AG04449 (cell line): ENCODE data around the gene ZNF483.
"Not testable (repeated sequence)": the region's sequence is repeated elsewhere in the genome, so short reads cannot be mapped to it uniquely, and the experiment has no call there.

ENCODE experiments used
- CTCF ChIA-PET: fragments of 350-600 bp; formaldehyde crosslinking; extraction: SDS; loops from one replicate; lab custom pipeline; 2021; ENCODE audit warnings: antibody characterized with exemption; lab: Yijun Ruan, JAX
- POLR2A ChIA-PET: fragments of 400-600, 350-600 bp; formaldehyde crosslinking; extraction: SDS; loops from one replicate; lab custom pipeline; 2020; ENCODE audit warnings: antibody characterized with exemption, inconsistent platforms; lab: Yijun Ruan, JAX
- DNase-seq: peaks from one replicate; pipeline ENCODE4 v3.0.0-alpha.2; 2010; ENCODE audit warnings: low read depth, low spot score
- H3K4me3 ChIP-seq: 2 replicates; pipeline ENCODE4 v1.5.1; 2011; ENCODE audit warnings: low read depth, mild to moderate bottlenecking, control low read depth, low read length
- CTCF ChIP-seq: IDR thresholded peaks from one replicate; pipeline ENCODE4 v1.5.1; 2011; ENCODE audit warnings: mild to moderate bottlenecking, moderate library complexity, low read length, control low read depth, inconsistent platforms; ENCODE audit not compliant: insufficient read depth; ENCODE audit errors: missing control alignments

Gene ZNF483

GRCh38 chr9:111529787-111530186, 4.8 kb downstream of the ZNF483 start:
- ChIA-PET CTCF (interaction anchor here (0.6 kb wide), 1 partner anchor 564 kb away, joined by 3 read pairs; no protein-coding TSS in a partner anchor), POLR2A (no interaction called here)
- no peak for TF ChIP-seq CTCF
- no peak for DNase-seq
- H3K4me3 ChIP-seq, result no peak overlapping the region

- DNase-seq, result no peak
- CTCF ChIA-PET, result no interaction called here
- POLR2A ChIA-PET, result interaction anchor here (0.6 kb wide), 1 partner anchor 100 kb away, joined by 3 read pairs; no protein-coding TSS in a partner anchor
- TF ChIP-seq CTCF, result no peak
- no peak overlapping the region for H3K4me3 ChIP-seq
Measured at GRCh38 chr9:111531716-111532115, 6.7 kb downstream of the ZNF483 start.

GRCh38 chr9:111533099-111533790, 8.3 kb downstream of the ZNF483 start:
- TF ChIP-seq CTCF, result no peak
- no peak for DNase-seq
- no peak overlapping the region for H3K4me3 ChIP-seq
- ChIA-PET CTCF (interaction anchor here (1.0 to 1.1 kb wide), 2 partner anchors 9 to 62 kb away, joined by 3 read pairs; no protein-coding TSS in a partner anchor), POLR2A (no interaction called here)

- POLR2A ChIA-PET, result no interaction called here
- CTCF ChIA-PET, result interaction anchor here (1.0 to 1.2 kb wide), 2 partner anchors 10 to 12 kb away, joined by 3 read pairs; no protein-coding TSS in a partner anchor
- DNase-seq, result no peak
Measured at GRCh38 chr9:111542497-111543254, 17.7 kb downstream of the ZNF483 start.

GRCh38 chr9:111548623-111549022, 23.6 kb downstream of the ZNF483 start:
- H3K4me3 ChIP-seq, result no peak overlapping the region
- ChIA-PET POLR2A (no interaction called here), CTCF (no interaction called here)
- no peak for DNase-seq
- TF ChIP-seq CTCF, result no peak

More at GRCh38 chr9:111542497-111543254, 17.7 kb downstream of the ZNF483 start:
- no peak overlapping the region for H3K4me3 ChIP-seq
- no peak for TF ChIP-seq CTCF

GRCh38 chr9:111555425-111555824, 30.4 kb downstream of the ZNF483 start:
- H3K4me3 ChIP-seq, DNase-seq, POLR2A ChIA-PET, CTCF ChIA-PET: not testable (repeated sequence)
